Activated T-helper 1 cell treated with anti-CD3 and anti-CD28 coated beads, Interleukin-12 subunit alpha, Interleukin-12 subunit beta, Interleukin-2, Interleukin-4 antibody, amounts not matched to agents 30 ng/mL and 10 ng/mL and 1 ng/mL, durations not matched to agents 14 hours and 24 hours and 36 hours (primary cell): Measurements from ENCODE around the gene C1QTNF5. TPM values are rescaled to one million over a fixed set of nuclear protein-coding genes. Genes with fewer than 3 reads are reported as not detected.

Source experiments
- DNase-seq: peaks from one replicate; pipeline ENCODE4 v3.0.0; 2021; ENCODE audit warnings: low spot score
- H3K27ac Mint-ChIP-seq: one replicate; pipeline ENCODE4 v1.8.0; 2021; ENCODE audit warnings: mild to moderate bottlenecking, mixed read lengths
- H3K27me3 Mint-ChIP-seq: one replicate; pipeline ENCODE4 v1.8.0; 2022; ENCODE audit warnings: mild to moderate bottlenecking, moderate library complexity, mixed read lengths; ENCODE audit not compliant: insufficient read depth
- H3K36me3 Mint-ChIP-seq: one replicate; pipeline ENCODE4 v1.8.0; 2021; ENCODE audit warnings: low read depth, mixed read lengths
- H3K4me1 Mint-ChIP-seq: one replicate; pipeline ENCODE4 v1.8.0; 2021; ENCODE audit warnings: low read depth, mixed read lengths
- H3K4me3 Mint-ChIP-seq: one replicate; pipeline ENCODE4 v1.8.0; 2021; ENCODE audit warnings: mild to moderate bottlenecking, moderate library complexity, mixed read lengths
- H3K9me3 Mint-ChIP-seq: one replicate; pipeline ENCODE4 v1.8.0; 2021; ENCODE audit warnings: mixed read lengths
- intact Hi-C: fragments of 100-400 bp; cut with micrococcal nuclease; formaldehyde crosslinking; loops from one replicate; pipeline ENCODE4 v1.15.1; 2024
- total RNA-seq: library from RNA; stranded (reverse); gene quantifications from 2 replicates; pipeline ENCODE4 v1.2.3, GENCODE V29; 2022

The C1QTNF5 gene
- total RNA-seq, 1 donor from 2014 or later = not detected

- Mint-ChIP-seq H3K27ac (no peak overlapping the region), H3K4me1 (no peaks in the 10 kb centered on the region), H3K4me3 (no peak overlapping the region), H3K27me3 (no peaks in the 10 kb centered on the region), H3K36me3 (peaks cover 37% of the 10 kb centered on the region), H3K9me3 (no peaks in the 10 kb centered on the region)
- DNase-seq = no peak
- intact Hi-C loops = no loop called here
These were observed 47.2 kb downstream of the C1QTNF5 start for GRCh38 chr11:119293461-119293860.

GRCh38 chr11:119290894-119291497 lies 49.7 kb downstream of the C1QTNF5 start:
- Mint-ChIP-seq H3K9me3 (no peaks in the 10 kb centered on the region), H3K4me3 (no peak overlapping the region), H3K36me3 (peaks cover 29% of the 10 kb centered on the region), H3K27ac (no peak overlapping the region), H3K27me3 (no peaks in the 10 kb centered on the region), H3K4me1 (no peaks in the 10 kb centered on the region)
- intact Hi-C loops = no loop called here
- DNase-seq = no peak

Other genes with a start within 250 kb of the C1QTNF5 start
- gene DPAGT1, start 239.0 kb downstream of the C1QTNF5 start, total RNA-seq = 81.8 and 84.4 TPM in 2 replicates
- 35.7 and 38.2 TPM in 2 replicates for gene C2CD2L, start 233.5 kb downstream of the C1QTNF5 start, total RNA-seq
- 31.2 and 35.2 TPM in 2 replicates for gene HINFP, start 219.3 kb downstream of the C1QTNF5 start, total RNA-seq
- gene ABCG4, start 191.8 kb downstream of the C1QTNF5 start, total RNA-seq = 0.07 TPM in 1 of 2 replicates, not detected in the other
- 24.1 and 29.5 TPM in 2 replicates for gene NLRX1, start 172.2 kb downstream of the C1QTNF5 start, total RNA-seq
- gene NHERF4, start 155.4 kb downstream of the C1QTNF5 start, total RNA-seq = 0.56 TPM in 1 of 2 replicates, not detected in the other
- gene CBL, start 134.5 kb downstream of the C1QTNF5 start, total RNA-seq = 38.1 and 39.9 TPM in 2 replicates
- gene MCAM, start 23.8 kb downstream of the C1QTNF5 start, total RNA-seq = 6.0 and 6.6 TPM in 2 replicates
- 26.1 and 27.9 TPM in 2 replicates for gene RNF26, start 6.4 kb downstream of the C1QTNF5 start, total RNA-seq
- gene MFRP, start 5.8 kb upstream of the C1QTNF5 start, total RNA-seq = not detected in 2 replicates
- gene USP2, start 40.8 kb upstream of the C1QTNF5 start, total RNA-seq = 0.22 and 0.36 TPM in 2 replicates
- 0.83 and 1.0 TPM in 2 replicates for gene THY1, start 82.3 kb upstream of the C1QTNF5 start, total RNA-seq